ENCODE data around the gene DDX4. TPM values are rescaled to one million over a fixed set of nuclear protein-coding genes. Genes with fewer than 3 reads are reported as not detected.

The DDX4 gene
- total RNA-seq, 1 donor from 2014 or later = not detected

DNA sequence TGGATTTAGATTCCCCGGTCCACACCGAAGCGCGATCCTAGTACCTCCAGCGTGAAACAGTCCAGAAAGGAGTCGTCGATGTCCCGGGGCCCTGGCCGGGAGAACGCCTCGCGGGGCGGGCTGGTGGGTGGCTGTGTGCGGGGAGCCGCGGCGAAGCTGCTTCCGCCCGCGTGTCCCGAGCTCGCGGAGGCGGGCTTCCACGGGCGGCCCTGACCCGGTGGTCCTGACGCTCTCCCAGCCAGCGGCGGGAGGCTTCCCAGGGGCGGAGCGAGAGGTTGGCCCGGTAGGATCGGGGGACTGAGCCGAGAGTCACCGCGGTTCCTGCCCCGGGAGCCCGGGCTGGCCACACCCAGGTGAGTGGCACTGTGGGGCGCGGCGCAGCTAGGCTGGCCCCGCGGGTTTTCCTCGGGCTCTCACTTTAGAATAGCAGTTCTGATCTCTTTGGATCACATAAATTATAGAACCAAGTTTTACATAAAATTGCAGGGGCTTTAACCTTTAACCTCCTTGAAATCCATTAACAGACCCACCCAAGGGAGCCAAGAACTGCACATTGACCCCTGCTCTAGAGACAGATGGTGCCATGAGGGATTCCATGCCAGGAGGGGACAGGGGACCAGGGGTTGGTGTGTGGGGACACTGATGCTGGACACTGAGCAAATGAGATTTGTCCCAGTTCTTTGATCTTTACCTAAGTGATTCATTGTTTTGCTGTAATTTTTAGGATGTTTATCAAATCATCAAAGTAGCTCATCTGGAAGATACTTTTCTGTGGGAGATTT, 84.1 kb downstream of the DDX4 start:
- DNase-seq (ENCODE audit: extremely low spot score, unreplicated experiment) = no peak
- Mint-ChIP-seq H3K27me3 (ENCODE audit: unreplicated experiment) (peaks cover 69% of the 10 kb centered on the region), H3K4me1 (ENCODE audit: unreplicated experiment) (peaks cover 1% of the 10 kb centered on the region), H3K9me3 (ENCODE audit: unreplicated experiment) (no peaks in the 10 kb centered on the region), H3K27ac (ENCODE audit: unreplicated experiment) (no peak overlapping the region), H3K36me3 (ENCODE audit: unreplicated experiment) (no peaks in the 10 kb centered on the region), H3K4me3 (ENCODE audit: unreplicated experiment) (no peak overlapping the region)
- TF ChIP-seq CTCF (IDR thresholded peaks at IDR 0.05) = no peak

DNA sequence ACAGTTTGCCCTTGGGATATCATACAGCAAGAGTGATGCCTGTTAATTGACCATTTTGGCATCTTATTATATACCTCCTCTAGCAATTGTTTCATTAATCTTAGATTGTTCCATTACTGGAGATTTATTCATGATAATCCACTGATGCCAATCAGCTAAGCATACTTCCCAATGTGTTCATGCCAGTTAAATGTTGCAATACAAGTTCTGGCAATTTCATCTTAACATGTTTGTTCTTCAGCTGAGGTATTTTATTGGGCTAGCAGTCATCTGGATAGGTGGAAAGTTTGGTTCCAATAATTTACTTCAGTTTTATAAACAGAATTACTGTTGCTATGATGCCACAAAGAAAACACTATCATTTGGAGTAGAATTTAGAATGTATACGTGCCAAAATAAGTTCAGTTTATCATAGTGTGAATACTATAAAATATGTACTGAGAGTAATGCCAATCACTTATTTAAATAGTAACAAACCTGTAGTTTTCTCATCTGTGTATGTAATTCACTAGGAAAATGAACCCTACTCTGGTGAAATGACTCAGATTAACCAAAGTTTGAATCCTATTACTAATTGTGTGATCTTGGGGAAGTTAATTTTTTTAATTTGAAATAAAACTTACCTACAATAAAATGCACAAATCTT, 85.4 kb downstream of the DDX4 start:
- no peak overlapping the region for H3K27ac Mint-ChIP-seq (ENCODE audit: unreplicated experiment)
- no peaks in the 10 kb centered on the region for H3K36me3 Mint-ChIP-seq (ENCODE audit: unreplicated experiment)
- no peaks in the 10 kb centered on the region for H3K9me3 Mint-ChIP-seq (ENCODE audit: unreplicated experiment)
- no peak for DNase-seq (ENCODE audit: extremely low spot score, unreplicated experiment)
- TF ChIP-seq CTCF (IDR thresholded peaks at IDR 0.05) = no peak
- no peaks in the 10 kb centered on the region for H3K4me1 Mint-ChIP-seq (ENCODE audit: unreplicated experiment)
- peaks cover 68% of the 10 kb centered on the region for H3K27me3 Mint-ChIP-seq (ENCODE audit: unreplicated experiment)
- H3K4me3 Mint-ChIP-seq (ENCODE audit: unreplicated experiment) = no peak overlapping the region

- DNase-seq (ENCODE audit: extremely low spot score, unreplicated experiment) = no peak
- no peaks in the 10 kb centered on the region for H3K9me3 Mint-ChIP-seq (ENCODE audit: unreplicated experiment)
- H3K36me3 Mint-ChIP-seq (ENCODE audit: unreplicated experiment) = no peaks in the 10 kb centered on the region
- peaks cover 12% of the 10 kb centered on the region for H3K27me3 Mint-ChIP-seq (ENCODE audit: unreplicated experiment)
- H3K4me1 Mint-ChIP-seq (ENCODE audit: unreplicated experiment) = no peaks in the 10 kb centered on the region
- TF ChIP-seq CTCF (IDR thresholded peaks at IDR 0.05) = no peak
- H3K27ac Mint-ChIP-seq (ENCODE audit: unreplicated experiment) = no peak overlapping the region
- no peak overlapping the region for H3K4me3 Mint-ChIP-seq (ENCODE audit: unreplicated experiment)
Observed at GRCh38 chr5:55829956-55830355, 92.1 kb downstream of the DDX4 start.

- Mint-ChIP-seq H3K27ac (ENCODE audit: unreplicated experiment) (no peak overlapping the region), H3K4me3 (ENCODE audit: unreplicated experiment) (no peak overlapping the region), H3K9me3 (ENCODE audit: unreplicated experiment) (no peaks in the 10 kb centered on the region), H3K4me1 (ENCODE audit: unreplicated experiment) (no peaks in the 10 kb centered on the region), H3K36me3 (ENCODE audit: unreplicated experiment) (no peaks in the 10 kb centered on the region), H3K27me3 (ENCODE audit: unreplicated experiment) (peaks cover 1% of the 10 kb centered on the region)
- no peak for DNase-seq (ENCODE audit: extremely low spot score, unreplicated experiment)
- no peak for TF ChIP-seq CTCF (IDR thresholded peaks at IDR 0.05)
Observed at GRCh38 chr5:55832446-55832845, 94.6 kb downstream of the DDX4 start.

DNA sequence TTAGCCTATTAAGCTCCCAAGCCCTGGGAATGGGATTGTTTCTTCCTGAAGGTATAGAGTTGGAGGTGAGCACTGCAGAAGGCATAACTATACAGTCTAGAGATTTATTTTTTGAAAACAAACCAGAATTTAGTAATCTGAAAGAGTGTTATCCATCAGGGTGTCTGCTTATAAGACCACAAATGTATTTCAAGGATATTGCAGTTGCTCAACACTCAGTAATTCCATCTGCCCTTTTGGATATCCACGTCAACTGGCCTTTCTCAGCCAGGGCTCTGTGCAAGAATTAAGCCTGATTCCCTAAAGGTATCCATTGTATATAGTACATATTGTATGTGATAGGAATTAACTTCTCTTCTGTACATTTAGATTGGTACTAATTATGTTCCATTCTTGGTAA, 98.3 kb downstream of the DDX4 start:
- TF ChIP-seq CTCF (IDR thresholded peaks at IDR 0.05) = no peak
- no peaks in the 10 kb centered on the region for H3K36me3 Mint-ChIP-seq (ENCODE audit: unreplicated experiment)
- DNase-seq (ENCODE audit: extremely low spot score, unreplicated experiment) = no peak
- H3K4me3 Mint-ChIP-seq (ENCODE audit: unreplicated experiment) = no peak overlapping the region
- peaks cover 8% of the 10 kb centered on the region for H3K27me3 Mint-ChIP-seq (ENCODE audit: unreplicated experiment)
- H3K9me3 Mint-ChIP-seq (ENCODE audit: unreplicated experiment) = no peaks in the 10 kb centered on the region
- no peaks in the 10 kb centered on the region for H3K4me1 Mint-ChIP-seq (ENCODE audit: unreplicated experiment)
- H3K27ac Mint-ChIP-seq (ENCODE audit: unreplicated experiment) = no peak overlapping the region

All from osteocyte (in vitro differentiated cells).